ENCODE measurements around the gene THUMPD3.

THUMPD3 gene

DNA sequence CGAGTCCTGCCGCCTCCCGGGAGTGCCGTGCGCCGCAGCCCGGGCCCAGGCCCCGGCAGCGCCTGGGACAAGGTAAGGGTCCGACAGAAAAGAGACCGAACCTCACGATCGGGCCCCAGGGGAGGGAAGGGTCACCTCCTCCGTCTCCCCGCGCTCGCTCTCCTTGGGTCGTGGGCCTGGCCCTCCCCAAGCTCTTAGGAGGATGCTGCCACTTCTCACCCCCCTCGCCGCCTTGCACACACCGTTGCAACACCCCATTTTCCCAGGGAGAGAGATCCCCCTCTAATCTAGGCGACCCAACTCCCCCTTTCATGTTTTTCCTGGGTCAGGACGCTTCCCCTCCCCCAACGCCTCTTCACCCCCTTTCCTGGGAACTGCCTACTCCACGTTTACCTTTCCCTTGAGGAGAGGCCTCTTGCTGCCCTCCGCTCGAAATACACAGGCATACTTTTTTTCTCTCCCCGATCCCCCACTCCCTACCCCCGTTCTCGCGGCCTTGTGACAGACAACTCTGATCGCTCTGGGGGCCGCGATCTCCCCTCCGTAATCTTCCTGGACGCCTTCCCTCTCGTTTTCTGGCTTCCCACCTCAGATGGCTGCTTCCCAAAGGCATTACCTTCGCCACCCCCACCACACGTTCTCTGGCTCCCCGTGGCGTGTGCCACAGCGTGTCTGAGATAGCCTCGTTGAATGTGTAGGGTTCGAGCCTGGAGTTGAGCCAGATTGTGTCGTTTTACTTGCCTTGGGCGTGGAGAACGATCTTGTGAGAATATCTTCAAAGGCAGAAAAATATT lies 35.2 kb downstream of the THUMPD3 start:
- no peak for FAIRE-seq
- no peak for DNase-seq (ENCODE audit: insufficient read length, low spot score)
- TF ChIP-seq, protein P1, sequence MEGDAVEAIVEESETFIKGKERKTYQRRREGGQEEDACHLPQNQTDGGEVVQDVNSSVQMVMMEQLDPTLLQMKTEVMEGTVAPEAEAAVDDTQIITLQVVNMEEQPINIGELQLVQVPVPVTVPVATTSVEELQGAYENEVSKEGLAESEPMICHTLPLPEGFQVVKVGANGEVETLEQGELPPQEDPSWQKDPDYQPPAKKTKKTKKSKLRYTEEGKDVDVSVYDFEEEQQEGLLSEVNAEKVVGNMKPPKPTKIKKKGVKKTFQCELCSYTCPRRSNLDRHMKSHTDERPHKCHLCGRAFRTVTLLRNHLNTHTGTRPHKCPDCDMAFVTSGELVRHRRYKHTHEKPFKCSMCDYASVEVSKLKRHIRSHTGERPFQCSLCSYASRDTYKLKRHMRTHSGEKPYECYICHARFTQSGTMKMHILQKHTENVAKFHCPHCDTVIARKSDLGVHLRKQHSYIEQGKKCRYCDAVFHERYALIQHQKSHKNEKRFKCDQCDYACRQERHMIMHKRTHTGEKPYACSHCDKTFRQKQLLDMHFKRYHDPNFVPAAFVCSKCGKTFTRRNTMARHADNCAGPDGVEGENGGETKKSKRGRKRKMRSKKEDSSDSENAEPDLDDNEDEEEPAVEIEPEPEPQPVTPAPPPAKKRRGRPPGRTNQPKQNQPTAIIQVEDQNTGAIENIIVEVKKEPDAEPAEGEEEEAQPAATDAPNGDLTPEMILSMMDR (IDR thresholded peaks at IDR 0.05; ENCODE audit: insufficient read depth, missing control alignments) = no peak

DNA sequence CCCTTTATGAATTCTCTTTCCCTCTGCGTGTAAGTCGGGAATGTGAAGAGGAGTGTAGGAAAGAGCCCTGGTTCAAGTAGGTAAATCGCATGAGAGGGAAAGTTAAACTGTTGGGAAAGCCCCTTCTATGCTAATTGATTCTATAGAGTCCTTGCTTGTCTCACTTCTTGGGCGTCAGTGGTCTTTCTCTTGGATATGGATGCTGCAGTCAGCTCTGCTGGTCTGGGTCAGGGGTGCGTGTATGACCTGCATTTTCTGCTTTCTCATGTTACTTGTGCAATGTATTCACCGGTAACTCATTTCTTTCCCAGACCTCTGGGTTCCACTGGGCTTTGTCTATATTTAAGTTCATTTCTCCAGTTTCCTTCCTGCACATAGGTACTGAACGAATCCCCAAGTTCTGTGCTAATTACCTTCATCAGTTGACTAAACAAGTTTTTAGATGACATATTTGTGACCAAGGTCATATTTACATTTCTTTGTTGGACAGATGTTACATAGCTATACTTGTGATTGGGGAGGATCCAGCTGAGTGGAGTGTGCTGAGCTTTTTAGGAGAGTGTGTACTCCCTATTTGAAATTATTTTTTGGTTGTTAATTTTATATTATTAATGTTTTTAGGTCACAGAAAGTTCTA lies 36.0 kb downstream of the THUMPD3 start:
- TF ChIP-seq, protein P1 (IDR thresholded peaks at IDR 0.05; ENCODE audit: insufficient read depth, missing control alignments) = no peak
- DNase-seq (ENCODE audit: insufficient read length, low spot score) (no peak), FAIRE-seq (no peak)

DNA sequence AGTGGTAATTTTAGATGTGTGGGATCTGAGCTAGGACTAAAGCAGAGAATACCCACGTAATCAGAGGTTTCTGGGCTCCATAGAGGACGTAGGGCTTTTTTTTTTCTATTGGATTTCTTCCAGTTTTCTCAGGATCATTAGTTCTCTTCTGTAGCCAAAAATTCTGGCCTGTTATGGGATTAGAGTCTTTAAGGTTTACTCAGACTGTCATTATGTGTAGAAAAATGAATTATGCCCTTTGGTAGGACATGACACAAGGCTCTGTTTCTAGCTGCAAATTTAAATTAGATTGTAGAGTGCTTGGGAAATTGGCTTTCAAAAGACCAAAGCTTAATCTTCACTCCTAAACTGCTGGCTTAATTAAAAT lies 36.5 kb downstream of the THUMPD3 start:
- FAIRE-seq (no peak), DNase-seq (ENCODE audit: insufficient read length, low spot score) (no peak)
- TF ChIP-seq, protein P1 (IDR thresholded peaks at IDR 0.05; ENCODE audit: insufficient read depth, missing control alignments) = no peak

DNA sequence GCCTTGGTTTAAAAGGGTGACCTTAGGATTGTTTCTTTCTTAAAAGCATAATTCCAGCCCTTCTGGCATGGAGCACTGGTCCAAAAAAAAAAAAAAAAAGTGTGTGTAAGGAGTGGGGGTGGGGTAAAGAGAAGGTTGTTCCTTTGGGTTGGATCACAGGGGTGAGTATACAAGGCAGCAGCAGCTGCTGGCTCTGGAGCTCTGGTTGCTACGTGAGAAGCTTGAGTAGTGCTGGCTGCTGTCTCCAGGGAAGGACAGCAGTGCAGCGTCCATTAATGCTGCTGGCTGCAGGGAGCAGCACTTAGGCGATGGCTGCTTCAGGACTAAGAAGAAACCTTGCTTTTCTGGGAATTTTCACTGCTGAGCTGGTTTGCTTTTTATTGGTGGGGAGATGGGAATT lies 36.9 kb downstream of the THUMPD3 start:
- TF ChIP-seq, protein P1 (IDR thresholded peaks at IDR 0.05; ENCODE audit: insufficient read depth, missing control alignments) = no peak
- DNase-seq (ENCODE audit: insufficient read length, low spot score) (no peak), FAIRE-seq (no peak)

DNA sequence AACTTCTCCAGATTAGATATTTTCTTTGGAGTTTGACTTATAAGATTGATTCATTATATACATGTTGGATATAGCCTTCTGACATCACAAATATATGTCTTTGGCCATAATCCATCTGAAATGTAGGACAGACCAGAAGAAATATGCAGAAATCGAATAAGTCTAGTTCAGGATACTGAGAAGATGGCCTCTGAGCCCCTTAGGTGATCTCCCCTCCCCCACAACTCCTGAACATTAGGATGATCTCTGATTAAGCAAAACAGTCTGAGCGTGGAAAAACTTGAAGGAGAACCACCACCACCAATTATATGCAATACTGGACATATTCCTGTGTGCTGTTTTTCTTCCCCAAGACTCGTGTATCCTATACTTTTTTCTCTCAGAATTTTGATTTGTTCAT lies 37.8 kb downstream of the THUMPD3 start:
- DNase-seq (ENCODE audit: insufficient read length, low spot score) (no peak), FAIRE-seq (peak; percentile 61)
- TF ChIP-seq, protein P1 (IDR thresholded peaks at IDR 0.05; ENCODE audit: insufficient read depth, missing control alignments) = no peak

DNA sequence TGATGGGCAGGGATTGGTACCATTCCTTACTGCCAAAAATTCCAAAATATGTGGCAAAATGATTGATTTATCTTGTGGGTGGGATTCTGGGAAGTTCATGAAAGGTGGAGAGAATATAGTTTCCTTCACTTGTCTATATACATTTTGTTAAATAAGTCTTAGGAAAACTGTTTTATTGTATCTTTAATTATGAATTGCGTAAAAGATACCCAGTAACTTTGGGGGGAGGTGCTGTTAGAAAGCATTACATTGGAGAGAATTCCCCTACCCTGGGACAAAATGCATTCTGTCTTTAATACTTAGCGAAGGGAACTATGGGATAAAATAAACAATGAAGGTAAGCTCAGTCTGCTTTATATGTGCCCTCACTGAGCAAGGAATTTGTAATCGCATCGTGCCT lies 39.1 kb downstream of the THUMPD3 start:
- FAIRE-seq (peak; percentile 72), DNase-seq (ENCODE audit: insufficient read length, low spot score) (no peak)
- TF ChIP-seq, protein P1 (IDR thresholded peaks at IDR 0.05; ENCODE audit: insufficient read depth, missing control alignments) = no peak
